Mucosa of stomach (tissue), 1 donor: ENCODE data around the gene HDC.

Source experiments
- H3K27me3 ChIP-seq: one replicate; pipeline ENCODE4 v1.7.0; 2013; ENCODE audit warnings: mild to moderate bottlenecking, low read length; ENCODE audit not compliant: control insufficient read depth, insufficient read depth
- H3K36me3 ChIP-seq: one replicate; pipeline ENCODE4 v1.7.0; 2013; ENCODE audit warnings: low read length; ENCODE audit not compliant: control insufficient read depth, insufficient read depth
- H3K4me1 ChIP-seq: one replicate; pipeline ENCODE4 v1.7.0; 2013; ENCODE audit warnings: mild to moderate bottlenecking, low read length; ENCODE audit not compliant: control insufficient read depth, insufficient read depth
- H3K4me3 ChIP-seq: one replicate; pipeline ENCODE4 v1.7.0; 2013; ENCODE audit warnings: low read length
- H3K9ac ChIP-seq: one replicate; pipeline ENCODE4 v1.7.0; 2013; ENCODE audit warnings: mild to moderate bottlenecking, low read length, moderate library complexity
- H3K9me3 ChIP-seq: one replicate; pipeline ENCODE4 v1.7.0; 2013; ENCODE audit warnings: mild to moderate bottlenecking, low read length, moderate library complexity; ENCODE audit not compliant: control insufficient read depth
- donor health status: Pancreatic carcinoma.

Gene HDC

GRCh38 chr15:50234764-50235163 lies 30.8 kb downstream of the HDC start:
- H3K4me3 ChIP-seq: no peak overlapping the region
- H3K27me3 ChIP-seq: no peaks in the 10 kb centered on the region
- H3K9me3 ChIP-seq: no peaks in the 10 kb centered on the region
- H3K36me3 ChIP-seq: no peaks in the 10 kb centered on the region
- no peaks in the 10 kb centered on the region for H3K4me1 ChIP-seq
- no peak overlapping the region for H3K9ac ChIP-seq

GRCh38 chr15:50233192-50233736 lies 32.3 kb downstream of the HDC start:
- Histone ChIP-seq H3K27me3 (no peaks in the 10 kb centered on the region), H3K9ac (no peak overlapping the region), H3K4me3 (no peak overlapping the region), H3K4me1 (no peaks in the 10 kb centered on the region), H3K9me3 (no peaks in the 10 kb centered on the region), H3K36me3 (no peaks in the 10 kb centered on the region)

- H3K9ac ChIP-seq: no peak overlapping the region
- H3K4me3 ChIP-seq: no peak overlapping the region
- no peaks in the 10 kb centered on the region for H3K4me1 ChIP-seq
- no peaks in the 10 kb centered on the region for H3K9me3 ChIP-seq
- H3K27me3 ChIP-seq: no peaks in the 10 kb centered on the region
- no peaks in the 10 kb centered on the region for H3K36me3 ChIP-seq
Measured at GRCh38 chr15:50232791-50233190, 32.7 kb downstream of the HDC start.

- Histone ChIP-seq H3K4me1 (no peaks in the 10 kb centered on the region), H3K9me3 (no peaks in the 10 kb centered on the region), H3K4me3 (no peak overlapping the region), H3K36me3 (no peaks in the 10 kb centered on the region), H3K9ac (no peak overlapping the region), H3K27me3 (no peaks in the 10 kb centered on the region)
Measured at GRCh38 chr15:50231761-50232160, 33.8 kb downstream of the HDC start.

- Histone ChIP-seq H3K4me1 (no peaks in the 10 kb centered on the region), H3K9ac (no peak overlapping the region), H3K27me3 (no peaks in the 10 kb centered on the region), H3K36me3 (no peaks in the 10 kb centered on the region), H3K4me3 (no peak overlapping the region), H3K9me3 (no peaks in the 10 kb centered on the region)
Measured at GRCh38 chr15:50229336-50229735, 36.2 kb downstream of the HDC start.

GRCh38 chr15:50228866-50229265 lies 36.7 kb downstream of the HDC start:
- Histone ChIP-seq H3K4me3 (no peak overlapping the region), H3K4me1 (no peaks in the 10 kb centered on the region), H3K9ac (no peak overlapping the region), H3K27me3 (no peaks in the 10 kb centered on the region), H3K9me3 (no peaks in the 10 kb centered on the region), H3K36me3 (no peaks in the 10 kb centered on the region)

GRCh38 chr15:50227076-50227475 lies 38.5 kb downstream of the HDC start:
- Histone ChIP-seq H3K9me3 (no peaks in the 10 kb centered on the region), H3K27me3 (no peaks in the 10 kb centered on the region), H3K9ac (no peak overlapping the region), H3K36me3 (no peaks in the 10 kb centered on the region), H3K4me3 (no peak overlapping the region), H3K4me1 (no peaks in the 10 kb centered on the region)

GRCh38 chr15:50225938-50226337 lies 39.6 kb downstream of the HDC start:
- H3K36me3 ChIP-seq: no peaks in the 10 kb centered on the region
- H3K4me1 ChIP-seq: peaks cover 6% of the 10 kb centered on the region
- no peaks in the 10 kb centered on the region for H3K9me3 ChIP-seq
- no peak overlapping the region for H3K4me3 ChIP-seq
- H3K9ac ChIP-seq: no peak overlapping the region
- no peaks in the 10 kb centered on the region for H3K27me3 ChIP-seq

- no peaks in the 10 kb centered on the region for H3K27me3 ChIP-seq
- peaks cover 6% of the 10 kb centered on the region for H3K4me1 ChIP-seq
- H3K9me3 ChIP-seq: no peaks in the 10 kb centered on the region
- no peaks in the 10 kb centered on the region for H3K36me3 ChIP-seq
- no peak overlapping the region for H3K4me3 ChIP-seq
- no peak overlapping the region for H3K9ac ChIP-seq
Measured at GRCh38 chr15:50225057-50225456, 40.5 kb downstream of the HDC start.

GRCh38 chr15:50224606-50225005 lies 40.9 kb downstream of the HDC start:
- Histone ChIP-seq H3K9ac (no peak overlapping the region), H3K4me1 (peaks cover 6% of the 10 kb centered on the region), H3K4me3 (no peak overlapping the region), H3K27me3 (no peaks in the 10 kb centered on the region), H3K9me3 (no peaks in the 10 kb centered on the region), H3K36me3 (no peaks in the 10 kb centered on the region)

GRCh38 chr15:50222181-50222580 lies 43.3 kb downstream of the HDC start:
- no peak overlapping the region for H3K9ac ChIP-seq
- no peak overlapping the region for H3K4me3 ChIP-seq
- no peaks in the 10 kb centered on the region for H3K9me3 ChIP-seq
- H3K36me3 ChIP-seq: no peaks in the 10 kb centered on the region
- H3K4me1 ChIP-seq: peaks cover 6% of the 10 kb centered on the region
- no peaks in the 10 kb centered on the region for H3K27me3 ChIP-seq

GRCh38 chr15:50219820-50220219 lies 45.7 kb downstream of the HDC start:
- Histone ChIP-seq H3K4me3 (no peak overlapping the region), H3K36me3 (no peaks in the 10 kb centered on the region), H3K27me3 (no peaks in the 10 kb centered on the region), H3K9ac (no peak overlapping the region), H3K4me1 (peaks cover 6% of the 10 kb centered on the region), H3K9me3 (no peaks in the 10 kb centered on the region)

- Histone ChIP-seq H3K36me3 (no peaks in the 10 kb centered on the region), H3K4me3 (no peak overlapping the region), H3K4me1 (peaks cover 6% of the 10 kb centered on the region), H3K9me3 (no peaks in the 10 kb centered on the region), H3K27me3 (no peaks in the 10 kb centered on the region), H3K9ac (no peak overlapping the region)
Measured at GRCh38 chr15:50218691-50219090, 46.8 kb downstream of the HDC start.
